Activated CD4-positive, alpha-beta memory T cell treated with anti-CD3 and anti-CD28 coated beads for 36 hours (primary cell): Measurements from ENCODE around the gene RPL3. TPM values are rescaled to one million over a fixed set of nuclear protein-coding genes. Genes with fewer than 3 reads are reported as not detected.
A peak's percentile ranks its signal among the peaks of the same experiment; 100 is the strongest.

Experiments used
- CTCF ChIA-PET: fragments of 350-600 bp; sonication (Branson Sonifier 250); formaldehyde crosslinking; loops from one replicate; lab custom pipeline; 2021; ENCODE audit warnings: antibody characterized with exemption, inconsistent platforms; lab: Charles Lee
- POLR2A ChIA-PET: fragments of 350-600 bp; sonication (Branson Sonifier 250); formaldehyde crosslinking; loops from one replicate; lab custom pipeline; 2021; ENCODE audit warnings: antibody characterized with exemption; lab: Charles Lee
- DNase-seq: peaks from one replicate; pipeline ENCODE4 v3.0.0-alpha.2; 2020
- H3K27ac Mint-ChIP-seq: one replicate; pipeline ENCODE4 v1.8.0; 2021; ENCODE audit warnings: mixed read lengths
- H3K27me3 Mint-ChIP-seq: one replicate; pipeline ENCODE4 v1.8.0; 2021; ENCODE audit warnings: mixed read lengths
- H3K36me3 Mint-ChIP-seq: one replicate; pipeline ENCODE4 v1.8.0; 2021; ENCODE audit warnings: mixed read lengths
- H3K4me1 Mint-ChIP-seq: one replicate; pipeline ENCODE4 v1.8.0; 2021; ENCODE audit warnings: low read depth, mixed read lengths
- H3K4me3 Mint-ChIP-seq: one replicate; pipeline ENCODE4 v1.8.0; 2021; ENCODE audit warnings: mild to moderate bottlenecking, mixed read lengths
- H3K9me3 Mint-ChIP-seq: one replicate; pipeline ENCODE4 v1.8.0; 2021; ENCODE audit warnings: mixed read lengths
- intact Hi-C: fragments of 100-400 bp; cut with micrococcal nuclease; formaldehyde crosslinking; loops from one replicate; pipeline ENCODE4 v1.15.1; 2023
- total RNA-seq, 2 experiments: library from RNA; stranded (reverse); gene quantifications; one replicate each; pipeline ENCODE4 v1.2.3, GENCODE V29; 2021

The RPL3 gene
- total RNA-seq, 2 experiments from 2014 or later, result 2,986 to 3,013 TPM

GRCh38 chr22:39283322-39284141 lies 35.9 kb downstream of the RPL3 start:
- H3K27me3 Mint-ChIP-seq, result peaks cover 4% of the 10 kb centered on the region
- intact Hi-C loops, result no loop called here
- no peak overlapping the region for H3K27ac Mint-ChIP-seq
- peaks cover 3% of the 10 kb centered on the region for H3K4me1 Mint-ChIP-seq
- H3K9me3 Mint-ChIP-seq, result peaks cover 8% of the 10 kb centered on the region
- H3K36me3 Mint-ChIP-seq, result peaks cover 3% of the 10 kb centered on the region
- H3K4me3 Mint-ChIP-seq, result no peak overlapping the region
- DNase-seq, result no peak
- ChIA-PET CTCF (interaction anchor here (1.2 kb wide), 1 partner anchor 113 kb away, joined by 3 read pairs; no protein-coding TSS in a partner anchor), POLR2A (no interaction called here)

DNA sequence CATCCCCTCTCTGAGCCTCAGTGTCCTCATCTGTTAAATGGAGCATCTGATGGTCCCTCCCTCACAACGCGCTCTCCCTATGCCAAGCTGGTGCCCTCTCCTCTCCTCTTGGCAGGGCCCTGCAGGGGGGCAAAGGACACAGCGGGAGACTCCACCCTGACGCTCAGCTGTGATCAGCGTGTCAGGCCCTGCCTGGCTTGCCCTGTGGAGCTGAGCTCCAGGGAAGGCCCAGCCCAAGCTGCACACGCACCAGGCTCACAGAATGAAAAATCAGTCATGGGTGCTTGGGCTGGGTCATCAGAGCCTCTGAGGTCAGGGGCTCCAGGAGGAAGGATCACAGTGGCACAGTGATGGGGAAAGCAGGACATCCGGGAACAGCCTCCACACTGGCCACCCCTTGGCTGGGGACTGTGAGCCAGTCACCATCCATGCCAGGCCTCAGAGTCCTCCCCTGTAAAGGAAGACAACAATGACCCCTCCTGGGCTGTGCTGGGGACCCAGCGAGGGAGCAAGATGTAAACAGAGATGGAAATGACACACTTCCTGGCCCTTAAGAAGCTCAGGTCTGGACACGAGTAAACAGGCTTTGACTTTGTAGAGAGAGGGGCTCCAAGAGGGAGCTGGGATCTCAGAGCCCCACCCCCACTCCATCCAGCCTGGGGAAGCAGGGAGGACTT lies 36.6 kb downstream of the RPL3 start:
- intact Hi-C loops, result no loop called here
- Mint-ChIP-seq H3K27me3 (peaks cover 4% of the 10 kb centered on the region), H3K36me3 (peaks cover 3% of the 10 kb centered on the region), H3K27ac (no peak overlapping the region), H3K9me3 (peaks cover 8% of the 10 kb centered on the region), H3K4me3 (no peak overlapping the region), H3K4me1 (peaks cover 3% of the 10 kb centered on the region)
- CTCF ChIA-PET, result interaction anchor here (1.2 kb wide), 1 partner anchor 112 kb away, joined by 3 read pairs; no protein-coding TSS in a partner anchor
- POLR2A ChIA-PET, result no interaction called here
- peak; percentile 24 for DNase-seq

DNA sequence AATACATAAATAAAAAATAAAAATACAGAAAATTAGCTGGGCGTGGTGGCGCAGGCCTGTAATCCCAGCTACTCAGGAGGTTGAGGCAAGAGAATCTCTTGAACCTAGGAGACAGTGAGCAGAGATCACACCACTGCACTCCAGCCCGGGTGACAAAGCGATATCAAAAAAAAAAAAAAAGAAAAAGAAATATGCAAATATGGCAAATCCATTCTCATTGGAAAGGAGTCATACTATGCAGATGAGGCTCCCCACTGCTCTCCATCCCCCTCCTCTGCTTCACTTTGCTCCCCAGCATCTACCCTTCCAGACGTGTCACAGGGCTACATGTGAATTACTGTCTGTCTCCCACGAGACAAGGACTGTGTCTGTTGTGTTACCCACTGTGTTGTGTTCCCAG lies 38.3 kb downstream of the RPL3 start:
- peaks cover 13% of the 10 kb centered on the region for H3K9me3 Mint-ChIP-seq
- H3K27me3 Mint-ChIP-seq, result peaks cover 8% of the 10 kb centered on the region
- no peaks in the 10 kb centered on the region for H3K4me1 Mint-ChIP-seq
- intact Hi-C loops, result no loop called here
- H3K36me3 Mint-ChIP-seq, result peaks cover 3% of the 10 kb centered on the region
- no peak for DNase-seq
- H3K4me3 Mint-ChIP-seq, result no peak overlapping the region
- CTCF ChIA-PET, result no interaction called here
- POLR2A ChIA-PET, result no interaction called here
- H3K27ac Mint-ChIP-seq, result no peak overlapping the region

DNA sequence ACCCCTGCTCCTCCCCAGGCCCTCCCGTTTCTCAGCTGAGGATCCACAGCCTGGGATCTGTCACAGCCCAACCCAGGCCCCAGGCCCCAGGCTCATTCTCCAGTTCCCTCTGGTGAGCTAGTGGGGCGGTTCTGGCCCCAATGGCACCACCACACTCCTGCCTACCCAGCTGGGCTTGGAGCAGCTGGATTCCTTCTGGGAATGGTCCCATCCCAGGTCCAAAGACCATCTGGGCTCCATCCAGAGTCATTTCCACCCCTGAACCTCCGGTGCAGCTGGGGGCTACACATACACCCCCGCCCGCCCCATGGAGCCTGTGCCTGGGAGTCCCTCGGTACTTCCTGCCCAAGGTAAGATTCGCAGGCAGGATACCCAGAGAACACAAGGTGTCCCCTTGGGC lies 39.2 kb downstream of the RPL3 start:
- H3K27me3 Mint-ChIP-seq, result peaks cover 9% of the 10 kb centered on the region
- DNase-seq, result no peak
- POLR2A ChIA-PET, result no interaction called here
- H3K9me3 Mint-ChIP-seq, result peaks cover 12% of the 10 kb centered on the region
- no peak overlapping the region for H3K27ac Mint-ChIP-seq
- intact Hi-C loops, result no loop called here
- no peaks in the 10 kb centered on the region for H3K36me3 Mint-ChIP-seq
- CTCF ChIA-PET, result interaction anchor here (0.6 kb wide), 1 partner anchor 69 kb away, joined by 3 read pairs; no protein-coding TSS in a partner anchor
- H3K4me1 Mint-ChIP-seq, result no peaks in the 10 kb centered on the region
- no peak overlapping the region for H3K4me3 Mint-ChIP-seq

DNA sequence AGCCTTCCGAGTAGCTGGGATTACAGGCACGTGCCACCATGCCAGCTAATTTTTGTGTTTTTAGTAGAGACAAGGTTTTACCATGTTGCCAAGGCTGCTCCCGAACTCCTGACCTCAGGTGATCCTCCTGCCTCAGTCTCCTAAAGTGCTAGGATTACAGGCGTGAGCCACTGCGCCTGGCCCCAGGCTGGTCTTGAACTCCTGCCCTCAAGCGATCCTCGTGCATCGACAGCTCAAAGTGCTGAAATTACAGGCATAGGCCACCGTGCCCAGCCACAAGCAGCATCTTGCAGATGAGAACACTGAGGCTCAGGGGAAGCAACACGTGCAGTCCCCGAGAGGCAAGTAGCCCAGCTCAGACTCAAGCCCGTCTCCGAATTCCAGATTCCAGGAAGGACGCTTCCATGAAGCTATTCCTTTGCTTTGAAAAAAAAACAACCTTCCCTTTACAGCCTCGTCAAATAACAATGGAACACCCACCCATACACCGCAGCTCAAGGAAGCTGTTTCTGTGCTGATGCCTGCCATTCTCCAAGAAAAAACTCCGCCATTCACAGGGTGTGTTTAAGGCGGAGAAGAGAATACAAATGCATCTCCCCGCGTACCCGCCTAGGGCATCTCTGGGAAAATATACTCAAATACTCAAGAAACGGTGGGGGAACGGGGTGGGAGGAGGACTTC lies 40.1 kb downstream of the RPL3 start:
- Mint-ChIP-seq H3K4me1 (no peaks in the 10 kb centered on the region), H3K36me3 (no peaks in the 10 kb centered on the region), H3K9me3 (peaks cover 5% of the 10 kb centered on the region), H3K27me3 (peaks cover 9% of the 10 kb centered on the region), H3K4me3 (no peak overlapping the region), H3K27ac (no peak overlapping the region)
- no peak for DNase-seq
- POLR2A ChIA-PET, result no interaction called here
- CTCF ChIA-PET, result interaction anchor here (0.6 to 1.6 kb wide), 3 partner anchors 27 to 108 kb away, joined by 3 to 5 read pairs (median 5); no protein-coding TSS in a partner anchor
- intact Hi-C loops, result no loop called here

GRCh38 chr22:39278040-39278439 lies 41.4 kb downstream of the RPL3 start:
- H3K27me3 Mint-ChIP-seq, result peaks cover 9% of the 10 kb centered on the region
- H3K4me3 Mint-ChIP-seq, result no peak overlapping the region
- intact Hi-C loops, result no loop called here
- no peak for DNase-seq
- ChIA-PET POLR2A (no interaction called here), CTCF (interaction anchor here (1.3 to 1.6 kb wide), 2 partner anchors 29 to 107 kb away, joined by 5 read pairs; no protein-coding TSS in a partner anchor)
- H3K9me3 Mint-ChIP-seq, result peaks cover 5% of the 10 kb centered on the region
- no peaks in the 10 kb centered on the region for H3K4me1 Mint-ChIP-seq
- H3K36me3 Mint-ChIP-seq, result no peaks in the 10 kb centered on the region
- H3K27ac Mint-ChIP-seq, result no peak overlapping the region

GRCh38 chr22:39277142-39277607 lies 42.2 kb downstream of the RPL3 start:
- ChIA-PET CTCF (interaction anchor here (1.3 kb wide), 1 partner anchor 106 kb away, joined by 3 read pairs; no protein-coding TSS in a partner anchor), POLR2A (no interaction called here)
- H3K27me3 Mint-ChIP-seq, result peaks cover 9% of the 10 kb centered on the region
- intact Hi-C loops, result no loop called here
- H3K36me3 Mint-ChIP-seq, result no peaks in the 10 kb centered on the region
- H3K4me1 Mint-ChIP-seq, result no peaks in the 10 kb centered on the region
- no peak overlapping the region for H3K27ac Mint-ChIP-seq
- no peak overlapping the region for H3K4me3 Mint-ChIP-seq
- DNase-seq, result no peak
- peaks cover 5% of the 10 kb centered on the region for H3K9me3 Mint-ChIP-seq

- Mint-ChIP-seq H3K27ac (no peak overlapping the region), H3K36me3 (no peaks in the 10 kb centered on the region), H3K9me3 (peaks cover 5% of the 10 kb centered on the region), H3K4me3 (no peak overlapping the region), H3K27me3 (peaks cover 9% of the 10 kb centered on the region), H3K4me1 (no peaks in the 10 kb centered on the region)
- ChIA-PET CTCF (interaction anchor here (1.3 kb wide), 1 partner anchor 105 kb away, joined by 3 read pairs; no protein-coding TSS in a partner anchor), POLR2A (no interaction called here)
- intact Hi-C loops, result no loop called here
- DNase-seq, result no peak
These were observed 42.8 kb downstream of the RPL3 start for GRCh38 chr22:39276440-39277141.

- DNase-seq, result no peak
- intact Hi-C loops, result no loop called here
- CTCF ChIA-PET, result interaction anchor here (1.3 kb wide), 1 partner anchor 105 kb away, joined by 3 read pairs; no protein-coding TSS in a partner anchor
- Mint-ChIP-seq H3K4me1 (no peaks in the 10 kb centered on the region), H3K27me3 (peaks cover 9% of the 10 kb centered on the region), H3K27ac (no peak overlapping the region), H3K36me3 (no peaks in the 10 kb centered on the region), H3K9me3 (peaks cover 5% of the 10 kb centered on the region), H3K4me3 (no peak overlapping the region)
- POLR2A ChIA-PET, result no interaction called here
These were observed 43.5 kb downstream of the RPL3 start for GRCh38 chr22:39275814-39276439.

GRCh38 chr22:39273950-39274887 lies 45.2 kb downstream of the RPL3 start:
- Mint-ChIP-seq H3K9me3 (peaks cover 5% of the 10 kb centered on the region), H3K36me3 (no peaks in the 10 kb centered on the region), H3K4me3 (no peak overlapping the region), H3K4me1 (no peaks in the 10 kb centered on the region), H3K27me3 (peaks cover 6% of the 10 kb centered on the region), H3K27ac (no peak overlapping the region)
- ChIA-PET CTCF (no interaction called here), POLR2A (no interaction called here)
- intact Hi-C loops, result no loop called here
- DNase-seq, result no peak
